Activated CD4-positive, alpha-beta T cell treated with anti-CD3 and anti-CD28 coated beads, Interleukin-2, amount 50 U/mL, for 24 hours (primary cell): ENCODE results near the gene ADAMTS15.

ENCODE experiments used
- DNase-seq, 2 donors: peaks; one replicate each; pipeline ENCODE4 v3.0.0-alpha.2; 2020; ENCODE audit warnings: low read depth in 1 of 2, low spot score in 1 of 2

The ADAMTS15 gene

DNA sequence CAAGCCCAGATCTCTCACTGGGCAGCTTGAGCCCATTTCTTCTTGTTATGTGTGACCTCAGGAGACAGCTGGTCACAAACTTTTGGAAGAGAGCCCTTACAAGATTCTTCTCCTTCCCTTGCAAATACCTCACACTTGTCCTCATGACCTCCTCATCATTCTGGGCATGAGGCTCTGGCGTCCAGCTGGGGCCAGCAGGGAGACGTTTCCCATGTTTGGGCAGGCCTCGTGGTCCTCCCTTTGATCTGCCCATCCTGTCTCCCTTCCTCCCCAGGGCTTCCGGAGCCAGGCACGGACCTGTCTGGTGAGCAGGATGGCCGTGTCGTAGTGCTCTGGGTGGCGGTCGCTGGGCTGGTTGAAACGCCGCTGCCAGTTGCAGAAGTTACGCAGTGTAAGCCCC lies 29.7 kb upstream of the ADAMTS15 start:
- DNase-seq: no peak

DNA sequence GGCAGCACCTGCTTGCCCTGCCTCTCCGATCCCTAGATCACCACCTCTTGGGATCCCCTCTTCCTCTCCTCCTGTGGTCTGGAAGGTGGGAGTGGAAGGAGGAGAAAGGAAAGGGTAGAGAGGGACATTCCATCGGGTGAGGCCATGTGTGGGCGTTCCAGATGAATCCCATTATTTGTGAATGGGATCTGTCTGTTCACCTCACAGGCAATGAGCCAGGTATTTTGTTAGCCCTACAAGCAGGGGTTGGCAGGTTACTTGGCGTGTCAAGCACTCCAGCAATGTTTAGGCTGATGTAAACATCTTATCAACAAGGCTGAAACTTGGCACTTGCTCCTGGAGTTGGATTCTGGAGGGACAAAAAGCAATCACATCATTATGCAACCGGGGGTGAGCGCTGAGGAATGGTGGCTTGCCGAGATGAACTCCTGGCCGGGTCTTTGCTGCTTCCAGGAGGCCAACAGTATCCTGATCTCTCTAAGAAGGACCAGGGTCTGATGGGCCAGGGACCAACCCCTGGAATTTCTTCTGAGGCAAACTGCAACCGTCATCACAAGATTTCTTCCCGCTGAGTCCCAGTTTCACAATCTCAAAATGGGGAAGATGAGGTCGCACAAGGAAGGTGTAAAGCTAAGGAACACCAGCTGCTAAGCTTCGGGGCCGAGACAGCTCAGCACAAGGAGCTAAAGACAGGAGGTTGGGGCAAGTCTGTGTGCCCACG lies 27.8 kb upstream of the ADAMTS15 start:
- DNase-seq: no peak

DNA sequence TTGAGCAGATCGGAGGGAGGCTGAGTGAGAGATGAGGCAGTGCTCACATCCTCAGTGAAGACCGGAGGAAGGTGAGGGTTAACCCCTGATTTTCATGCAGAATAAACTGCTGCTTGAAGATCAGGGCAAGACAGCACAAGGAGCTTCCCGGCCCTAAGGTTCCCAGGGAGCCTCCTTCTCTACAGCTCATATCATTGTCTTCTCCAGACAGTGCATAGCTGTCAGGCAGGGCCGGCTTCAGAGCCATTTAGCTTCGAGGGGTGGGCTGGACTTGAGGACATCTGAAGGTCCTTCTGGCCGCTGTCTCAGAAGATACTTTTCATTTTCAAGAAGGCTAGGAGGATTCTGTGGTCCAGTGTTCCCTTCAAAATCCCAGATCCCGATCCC lies 27.3 kb upstream of the ADAMTS15 start:
- DNase-seq: no peak

DNA sequence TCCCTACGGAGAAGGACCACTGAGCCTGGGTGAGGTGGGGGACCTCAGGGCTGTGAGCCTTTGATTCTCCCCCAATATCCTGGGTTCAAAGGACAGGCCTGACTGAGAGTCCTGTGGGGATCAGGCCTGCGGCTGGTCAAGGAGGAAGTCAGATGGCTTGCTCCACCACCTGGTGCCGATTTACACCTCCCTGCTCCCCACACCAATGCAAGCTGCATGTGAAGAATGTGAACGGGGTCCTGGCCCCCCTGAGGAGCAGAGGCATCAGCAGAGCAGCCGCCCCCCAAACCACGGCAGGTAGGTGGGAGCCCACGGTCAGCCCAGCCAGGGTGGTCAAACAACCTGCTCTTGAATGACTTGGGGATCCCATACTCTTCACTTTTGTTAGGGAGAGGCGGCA lies 26.7 kb upstream of the ADAMTS15 start:
- no peak for DNase-seq

DNA sequence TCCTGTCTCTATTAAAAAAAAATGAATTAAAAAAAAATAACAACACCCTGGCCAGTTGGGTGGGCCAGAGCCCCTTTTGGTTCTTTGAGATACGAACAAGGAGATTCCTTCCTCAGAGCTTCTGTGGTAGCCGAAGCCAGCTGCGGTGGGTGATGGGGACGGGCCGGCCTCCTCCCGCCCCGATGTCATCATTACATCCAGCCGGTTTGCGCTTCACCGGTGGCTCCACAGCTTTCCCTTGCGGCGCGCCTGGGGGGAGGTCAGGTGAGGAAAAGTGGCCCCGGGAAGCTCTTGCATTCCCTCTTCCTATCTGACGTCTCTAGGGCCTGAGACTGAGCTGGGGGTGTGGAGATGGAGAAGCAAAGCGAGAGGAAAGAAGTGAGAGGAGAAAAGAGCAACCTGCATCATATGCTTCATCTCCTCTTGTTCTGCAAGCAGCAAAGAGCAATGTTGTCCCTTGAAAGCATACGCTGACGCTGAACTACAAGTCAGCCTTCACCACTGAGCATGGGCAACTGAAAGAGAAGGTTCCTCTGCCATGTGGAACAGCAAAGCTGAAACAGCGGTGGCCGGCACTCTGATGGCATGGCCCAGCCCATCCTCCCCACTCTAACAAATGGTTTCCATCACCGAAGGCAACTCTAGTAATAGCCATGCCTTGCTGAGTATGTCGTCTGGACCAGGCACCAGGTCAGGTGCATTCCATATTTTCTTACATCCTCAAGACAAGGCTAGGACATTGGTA lies 26.0 kb upstream of the ADAMTS15 start:
- no peak for DNase-seq

DNA sequence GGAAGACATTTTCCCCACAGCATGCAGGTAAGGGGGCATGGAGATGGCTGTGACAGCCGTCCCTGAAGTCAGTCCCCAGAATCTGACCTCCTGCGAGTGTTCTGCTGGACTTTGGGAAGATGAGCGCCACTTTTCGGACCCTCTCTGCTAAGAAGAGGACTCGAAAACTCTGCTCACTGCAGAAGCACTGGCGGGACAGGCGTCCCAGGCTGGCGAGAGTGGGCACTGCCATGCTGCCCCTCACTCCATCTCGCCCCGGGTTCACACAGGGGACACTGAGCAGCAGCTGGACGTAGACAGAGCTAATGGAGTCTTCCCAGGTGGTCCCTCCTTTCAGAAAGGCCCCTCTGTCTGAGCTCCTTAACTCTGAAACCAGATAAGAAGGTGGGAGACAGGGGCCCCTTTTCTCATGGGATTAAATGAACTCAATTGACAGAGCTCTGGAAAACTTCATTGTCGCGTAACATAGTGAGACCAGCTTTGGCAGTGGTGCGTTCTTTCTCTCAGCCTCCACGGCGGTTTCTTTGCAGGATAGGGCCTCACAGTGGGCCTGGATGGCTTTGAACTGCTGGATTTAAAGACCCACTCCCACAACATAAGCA lies 24.8 kb upstream of the ADAMTS15 start:
- no peak for DNase-seq

DNA sequence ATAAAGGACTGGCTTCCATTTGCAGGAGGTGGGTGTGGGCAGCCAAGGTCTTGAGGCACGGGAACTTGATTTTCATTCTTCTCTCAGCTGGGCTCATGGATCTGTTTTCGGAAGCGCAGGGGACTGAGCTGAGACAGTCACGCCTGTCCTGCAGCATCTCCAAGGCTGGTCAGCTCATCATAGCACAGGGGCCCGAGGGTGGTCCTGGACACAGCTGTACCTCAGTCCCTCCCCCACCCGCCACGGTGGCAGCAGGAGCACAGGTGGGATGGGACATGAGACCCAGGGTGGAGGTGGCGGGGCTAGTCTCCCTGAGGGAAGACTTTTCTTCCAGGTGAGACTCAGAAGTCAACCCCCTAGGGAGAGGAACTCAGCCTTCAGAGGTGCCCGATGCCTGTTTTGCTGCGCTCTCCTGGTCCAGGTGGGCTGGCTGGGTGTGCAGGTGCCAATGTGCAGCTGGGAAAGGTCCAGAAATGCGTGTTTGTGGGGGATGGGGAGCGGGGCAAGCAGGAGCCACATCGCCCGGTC lies 23.8 kb upstream of the ADAMTS15 start:
- no peak for DNase-seq

DNA sequence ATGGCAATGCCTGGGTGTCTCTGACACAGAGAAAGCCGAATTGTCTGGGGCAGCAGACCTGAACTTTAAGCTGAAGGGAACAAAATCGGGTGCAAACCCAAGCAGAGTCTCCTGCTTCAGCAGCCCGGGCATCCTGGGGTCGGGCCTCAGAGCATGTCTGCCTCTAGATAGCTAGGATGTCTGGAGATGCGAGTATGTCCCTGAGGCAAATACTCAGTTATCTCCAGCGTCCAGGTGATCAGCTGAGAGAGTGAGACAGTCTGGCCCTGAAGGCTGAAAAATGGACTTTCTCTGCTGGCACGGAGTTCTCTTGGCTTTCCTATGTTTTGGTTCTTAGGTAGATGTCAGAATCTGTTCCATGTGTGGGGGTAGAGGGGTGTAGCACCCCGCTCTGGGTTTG lies 23.3 kb upstream of the ADAMTS15 start:
- DNase-seq: no peak

DNA sequence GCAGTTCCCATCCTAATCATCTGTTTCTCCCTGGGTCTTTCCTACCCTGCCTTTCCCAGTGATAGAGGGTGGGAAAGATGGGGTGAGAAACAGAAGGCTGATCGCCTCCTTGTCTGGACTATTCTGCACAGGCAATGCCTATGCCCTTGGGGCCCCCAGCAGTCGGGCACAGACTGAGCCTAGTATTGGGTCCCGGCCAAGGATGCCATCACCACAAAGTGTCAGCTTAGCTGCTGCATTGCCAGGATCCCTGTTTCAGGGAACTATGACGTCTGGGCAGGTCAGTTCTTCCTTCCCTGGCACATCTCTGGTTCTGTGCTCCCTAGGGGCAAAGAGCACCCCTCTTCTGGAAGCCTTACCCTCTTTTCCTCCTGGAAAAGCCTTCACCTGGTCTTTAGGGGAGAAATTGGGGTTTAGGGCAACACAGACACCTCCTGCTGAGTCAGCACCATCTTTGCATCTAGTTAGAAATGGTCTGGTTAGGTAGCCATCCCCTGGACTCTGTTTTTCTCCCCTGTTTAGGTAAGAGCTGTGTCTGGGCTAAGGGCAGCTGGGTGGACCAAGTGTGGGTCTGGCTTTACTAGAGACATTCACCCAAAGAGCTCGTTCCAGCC lies 22.1 kb upstream of the ADAMTS15 start:
- DNase-seq: no peak

DNA sequence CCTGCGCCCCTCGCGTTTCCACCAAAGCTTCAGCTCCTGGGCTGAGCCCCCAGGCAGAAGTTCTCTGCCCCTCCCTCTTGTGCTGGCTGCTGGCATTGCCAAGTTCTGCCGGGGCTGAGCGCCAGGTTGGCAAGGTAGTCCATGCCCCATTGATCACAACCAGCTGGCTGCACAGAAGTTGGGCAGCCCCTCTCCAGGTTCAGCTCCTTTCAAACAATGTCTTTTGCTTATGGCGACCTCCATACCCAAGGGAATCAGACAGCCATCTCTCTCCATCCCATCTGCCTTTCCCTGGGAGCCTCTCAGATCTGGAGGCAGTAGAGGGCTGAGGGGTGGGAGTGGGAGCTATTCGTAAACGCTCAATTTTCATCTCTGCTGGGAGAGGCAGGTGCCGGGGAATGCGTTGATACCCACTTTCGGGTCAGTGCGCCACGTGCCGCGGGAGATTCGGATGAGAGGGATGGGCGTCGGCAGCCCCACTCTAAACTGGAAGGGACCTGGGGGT lies 21.6 kb upstream of the ADAMTS15 start:
- DNase-seq: no peak

DNA sequence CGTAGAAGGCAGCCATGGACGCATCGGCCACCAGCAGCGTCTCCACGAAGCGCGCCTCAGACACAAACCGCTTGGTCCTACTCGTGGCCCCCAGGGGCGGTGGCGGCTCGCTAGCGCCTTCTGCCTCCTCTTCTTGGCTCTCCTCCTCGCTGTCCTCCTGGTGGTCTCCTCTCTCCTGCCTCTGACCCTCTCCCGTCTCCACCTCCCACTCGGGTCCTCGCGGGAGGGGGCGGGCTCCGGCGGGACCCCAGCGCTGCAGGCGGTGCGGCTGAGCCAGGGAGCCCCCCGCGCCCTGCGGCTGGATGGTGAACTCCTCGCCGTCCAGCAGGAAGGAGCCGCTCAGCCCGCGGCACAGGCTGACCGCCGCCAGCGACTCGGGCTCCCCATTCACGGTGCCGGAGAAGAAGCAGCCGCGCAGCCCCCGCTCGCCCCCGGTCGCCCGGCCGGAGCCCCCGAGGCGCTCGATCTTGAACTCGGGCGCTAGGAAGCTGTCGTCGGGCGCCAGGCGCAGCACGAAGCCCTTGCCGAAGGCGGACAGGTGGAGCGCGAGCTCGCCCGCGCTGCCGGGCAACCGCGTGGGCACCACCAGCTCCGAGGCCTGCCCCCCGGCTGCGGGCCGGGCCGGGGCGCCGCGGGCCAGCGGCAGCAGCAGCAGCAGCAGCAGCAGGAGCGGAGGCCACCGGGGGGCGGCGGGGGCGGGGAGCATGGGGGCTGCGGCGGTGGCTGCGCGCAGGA lies 20.7 kb upstream of the ADAMTS15 start:
- no peak for DNase-seq

DNA sequence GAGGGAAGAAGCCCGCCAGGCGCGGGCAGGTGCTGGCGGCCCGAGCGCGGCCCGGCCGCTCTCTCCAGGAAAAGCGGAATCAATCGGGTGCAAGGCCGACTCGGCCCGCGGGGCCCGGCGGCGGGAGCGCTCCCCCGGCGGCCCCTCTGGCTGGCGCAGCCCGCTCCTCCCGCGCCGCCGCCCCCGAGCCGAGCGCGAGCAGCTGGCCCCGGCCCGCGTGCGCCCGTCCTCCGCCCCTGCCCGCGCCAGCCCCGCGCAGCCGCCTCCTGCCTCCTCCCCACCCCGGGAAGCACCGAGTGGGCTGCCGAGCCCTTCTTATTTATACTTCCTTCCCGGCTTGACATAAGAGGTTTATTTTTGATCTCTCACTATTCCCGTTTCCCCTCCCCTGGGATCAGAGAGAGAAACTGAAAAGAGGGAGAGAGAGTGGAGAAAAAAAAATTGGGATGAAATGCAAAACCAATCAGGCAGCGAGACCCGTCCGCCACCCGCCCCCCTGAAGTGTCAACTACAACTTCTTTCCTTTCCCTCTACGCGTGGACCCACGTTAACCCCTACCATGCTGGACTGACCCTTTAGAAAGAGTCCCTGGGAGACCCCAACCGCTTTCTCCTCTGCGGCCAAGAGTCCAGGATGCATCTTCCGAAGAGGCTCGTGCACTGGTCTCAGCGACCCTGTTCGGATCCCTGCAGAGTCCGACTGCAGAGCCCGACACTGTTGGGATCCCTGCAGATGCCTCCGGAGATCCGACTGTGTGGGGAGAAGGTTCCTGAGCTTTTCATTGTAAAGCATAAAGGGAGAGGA lies 19.9 kb upstream of the ADAMTS15 start, which contains the start of gene ADAMTS8:
Gene ADAMTS8 (minus strand): TSS at position 294 of the 804 bp plus-strand sequence. CDS start 323 bp downstream, outside the sequence.
- DNase-seq: no peak

DNA sequence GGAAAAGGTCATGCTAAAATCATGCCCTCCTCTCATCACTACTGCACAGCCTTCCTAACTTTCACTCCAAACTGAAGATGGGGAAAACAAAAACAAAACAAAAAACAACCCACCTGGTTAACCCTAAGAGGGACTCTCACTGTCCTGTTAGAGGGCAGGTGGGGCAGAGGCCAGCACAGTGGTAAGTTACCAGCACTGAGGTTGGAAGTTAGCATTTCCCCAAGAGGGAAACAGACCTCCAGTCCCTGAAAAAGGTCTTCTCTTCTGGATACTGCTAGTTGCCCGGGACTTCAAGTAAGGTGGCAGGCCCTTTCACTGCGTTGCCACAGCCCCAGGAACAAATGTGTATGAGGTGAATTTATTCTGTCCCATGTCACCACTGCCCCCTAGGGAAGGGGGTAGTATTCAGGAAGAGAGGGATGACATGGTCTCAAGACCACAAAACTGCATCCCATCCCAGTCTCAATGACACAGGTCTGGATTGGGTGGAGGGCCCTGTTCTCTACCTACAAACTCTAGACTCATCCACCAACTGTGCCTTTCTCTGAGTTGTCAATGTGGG lies 19.2 kb upstream of the ADAMTS15 start:
- DNase-seq: no peak

DNA sequence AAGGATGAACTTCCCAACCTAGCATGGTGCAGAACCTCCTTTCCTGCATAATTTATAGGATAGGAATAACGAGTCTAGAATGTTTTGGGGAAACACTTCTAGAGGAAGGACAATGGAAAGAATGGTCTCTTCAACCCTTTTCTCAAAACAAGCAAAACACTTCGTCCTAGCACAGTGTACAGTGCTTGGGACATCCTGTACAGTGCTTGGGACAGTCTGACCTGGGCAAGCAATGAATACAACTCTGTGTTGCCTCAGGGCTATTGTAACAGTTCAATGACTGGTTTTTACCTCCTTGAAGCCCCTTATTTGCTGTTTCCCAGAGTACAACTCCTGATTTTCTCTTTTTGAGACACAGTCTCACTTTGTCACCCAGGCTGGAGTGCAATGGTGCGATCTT lies 18.5 kb upstream of the ADAMTS15 start:
- no peak for DNase-seq

DNA sequence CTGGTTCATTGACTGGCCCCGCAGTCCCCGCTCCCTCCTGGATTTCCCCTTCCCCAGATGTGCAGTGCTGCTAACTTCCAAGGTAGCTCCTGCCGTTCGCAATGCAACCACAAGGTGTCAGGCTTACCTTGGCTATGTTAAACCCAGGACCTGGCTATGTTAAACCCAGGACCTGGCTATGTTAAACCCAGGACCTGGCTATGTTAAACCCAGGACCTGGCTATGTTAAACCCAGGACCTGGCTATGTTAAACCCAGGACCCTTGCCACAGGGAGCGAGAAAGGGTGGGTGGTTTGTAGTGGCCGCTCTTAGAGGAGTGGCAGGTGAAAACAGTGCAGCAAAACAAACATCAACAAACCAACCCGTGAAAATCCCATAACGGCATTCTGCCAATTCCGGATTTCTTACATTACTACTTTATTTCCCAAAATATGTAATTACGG lies 17.1 kb upstream of the ADAMTS15 start:
- DNase-seq: peak; percentile 35 to 58

DNA sequence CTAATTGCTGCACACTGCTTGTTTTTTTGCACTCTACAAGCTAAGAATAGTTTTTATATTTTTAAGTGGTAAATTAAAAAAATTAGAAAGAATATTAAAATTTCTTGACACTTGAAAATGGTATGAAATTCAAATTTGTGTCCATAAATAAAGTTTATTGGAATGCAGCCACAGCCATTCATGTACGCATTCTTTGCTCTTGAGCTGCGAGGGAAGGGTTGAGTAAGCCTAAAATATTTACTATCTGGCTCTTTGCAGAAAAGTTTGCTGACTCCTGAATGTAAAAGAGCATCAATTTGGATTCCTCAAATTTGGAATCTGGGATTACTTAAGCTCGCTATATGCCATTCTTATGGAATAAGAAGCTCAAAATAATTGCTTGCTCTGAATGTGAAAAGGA lies 16.6 kb upstream of the ADAMTS15 start:
- no peak for DNase-seq

DNA sequence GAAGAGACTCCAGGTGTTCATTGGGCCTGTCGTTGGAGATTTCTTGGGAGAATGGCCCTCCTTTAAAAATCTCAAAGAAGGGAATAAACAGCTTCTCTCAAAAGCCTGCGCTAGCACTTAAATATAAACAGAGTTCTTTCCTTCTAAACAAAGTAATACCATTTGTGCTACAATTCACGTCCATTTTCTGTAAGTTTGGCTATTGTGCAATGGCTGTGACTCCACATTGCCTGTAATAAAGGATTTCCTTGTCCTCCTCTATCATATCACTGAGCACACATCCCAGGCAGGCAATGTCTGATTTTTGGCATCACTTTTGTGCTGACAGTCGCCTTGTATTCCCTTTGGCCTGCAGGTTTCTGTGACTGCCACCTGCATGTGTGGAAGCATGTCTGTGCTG lies 15.1 kb upstream of the ADAMTS15 start:
- no peak for DNase-seq

DNA sequence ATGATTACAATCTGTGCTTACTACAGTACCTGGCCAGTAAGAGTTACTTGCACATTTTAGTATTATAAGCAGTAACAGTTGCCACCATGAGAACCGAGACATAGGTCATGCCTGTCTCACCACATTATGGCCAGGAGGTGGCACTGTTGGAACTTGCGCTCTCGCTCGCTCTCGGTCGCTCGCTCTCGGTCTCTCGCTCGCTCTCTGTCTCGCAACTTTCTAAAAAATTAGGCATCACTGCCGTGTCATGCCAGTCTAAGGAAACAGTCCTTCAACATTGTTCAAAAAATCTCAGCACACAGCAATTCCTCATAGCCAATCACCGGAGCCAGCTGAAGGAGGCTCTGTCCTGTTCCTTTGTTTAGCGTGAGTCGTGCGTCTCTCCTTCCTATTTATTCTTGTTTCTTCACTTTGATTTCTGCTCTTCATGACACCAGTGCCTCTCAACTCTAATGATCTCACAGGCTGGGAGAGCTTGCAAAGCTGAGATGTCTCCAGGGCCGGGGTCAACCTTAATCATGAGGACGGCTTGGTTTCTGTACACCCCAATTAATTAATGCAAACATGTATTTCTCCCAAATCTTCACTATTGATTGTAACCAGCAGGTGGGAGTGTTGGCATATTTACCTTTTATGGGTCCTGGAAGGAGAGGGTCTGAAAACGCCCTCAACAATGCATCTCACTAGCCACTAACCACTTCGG lies 13.8 kb upstream of the ADAMTS15 start:
- peak; percentile 26 to 52 for DNase-seq

DNA sequence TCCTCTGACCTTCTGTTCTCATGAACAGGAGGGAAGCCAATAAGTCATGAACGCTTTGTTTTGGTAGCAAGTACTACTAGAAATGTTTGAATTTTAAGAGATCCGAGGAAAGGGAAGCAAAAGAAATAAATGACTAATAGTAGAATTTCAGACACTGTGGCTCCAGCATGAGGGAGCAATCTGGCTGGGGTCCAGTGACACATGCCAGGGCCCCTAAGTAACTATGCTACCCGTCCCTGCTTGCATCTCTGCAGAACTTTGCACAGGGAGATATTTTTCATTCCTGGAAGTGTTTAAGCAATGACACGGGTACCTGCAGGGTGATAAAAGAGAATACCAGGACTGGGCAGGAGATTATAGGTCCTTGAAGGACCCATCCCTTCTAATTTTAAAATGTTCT lies 12.8 kb upstream of the ADAMTS15 start:
- DNase-seq: no peak
